Mesothelial cell of epicardium (in vitro differentiated cells): ENCODE results near the gene OPCML. TPM values are rescaled to one million over a fixed set of nuclear protein-coding genes. Genes with fewer than 3 reads are reported as not detected.

Experiments
- DNase-seq, 2 experiments: peaks; one replicate each; pipeline ENCODE4 v3.0.0; 2021; ENCODE audit warnings: low spot score in 2 of 2; ENCODE audit not compliant: unreplicated experiment in 2 of 2
- H3K27ac Mint-ChIP-seq: 2 replicates; pipeline ENCODE4 v1.8.0; 2021; ENCODE audit warnings: mixed read lengths
- H3K27me3 Mint-ChIP-seq: 2 replicates; pipeline ENCODE4 v1.8.0; 2021; ENCODE audit warnings: low read depth, mixed read lengths
- H3K36me3 Mint-ChIP-seq: 2 replicates; pipeline ENCODE4 v1.8.0; 2021; ENCODE audit warnings: mixed read lengths
- H3K4me1 Mint-ChIP-seq: 2 replicates; pipeline ENCODE4 v1.8.0; 2021; ENCODE audit warnings: mixed read lengths
- H3K4me3 Mint-ChIP-seq: 2 replicates; pipeline ENCODE4 v1.8.0; 2021; ENCODE audit warnings: mild to moderate bottlenecking, moderate library complexity, mixed read lengths
- H3K9me3 Mint-ChIP-seq: 2 replicates; pipeline ENCODE4 v1.8.0; 2021; ENCODE audit warnings: mixed read lengths
- total RNA-seq: library from RNA; stranded (reverse); gene quantifications from 3 replicates; pipeline ENCODE4 v1.2.1, GENCODE V29; 2021
- TF ChIP-seq, protein P1 (sequence below): fragments of 200-600 bp; sonication (generic); IDR thresholded peaks from one replicate; pipeline ENCODE4 v1.5.0; 2021; ENCODE audit warnings: antibody characterized with exemption; ENCODE audit not compliant: unreplicated experiment

Gene OPCML
- 2.6 to 3.3 TPM (median 3.0 TPM) in 3 replicates for total RNA-seq

DNA sequence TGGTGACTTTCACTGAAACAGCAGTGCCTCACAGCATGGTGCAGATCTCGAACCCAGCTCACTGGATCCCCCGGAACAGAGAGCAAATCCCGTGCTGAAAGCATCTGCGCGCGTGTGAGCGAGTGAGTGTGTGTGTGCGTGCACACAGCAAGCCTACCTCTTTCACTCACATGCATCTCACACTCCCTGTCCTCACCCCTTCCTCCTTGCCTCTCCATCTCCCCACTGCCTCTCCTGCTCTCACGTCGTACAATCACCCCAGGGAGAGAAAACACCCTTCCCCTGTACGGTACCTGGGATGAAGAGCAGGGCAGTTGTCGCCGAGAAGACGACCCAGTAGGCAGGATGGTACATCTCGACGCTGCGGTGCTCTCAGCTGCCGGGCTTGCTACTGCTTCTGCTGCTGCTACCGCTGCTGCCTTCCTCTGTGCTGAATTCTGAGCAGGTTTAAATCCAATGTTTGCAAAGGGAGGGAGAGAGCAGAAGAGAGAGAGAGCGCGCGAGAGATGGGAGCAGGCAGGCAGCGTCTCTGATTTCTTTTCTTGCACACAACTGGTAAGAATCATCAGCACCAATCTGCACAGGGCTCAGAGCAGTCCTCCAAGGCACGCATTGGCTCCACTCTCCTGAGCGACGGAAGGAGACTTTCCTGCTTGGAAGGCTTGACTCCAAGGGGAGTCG is at the start of gene OPCML:
TSS of gene OPCML (minus strand) at position 531 of the 681 bp plus-strand sequence.
- no peaks in the 10 kb centered on the region for H3K36me3 Mint-ChIP-seq
- H3K4me3 Mint-ChIP-seq: peak within 1 kb of the TSS; percentile 40
- H3K9me3 Mint-ChIP-seq: no peaks in the 10 kb centered on the region
- TF ChIP-seq, protein P1, sequence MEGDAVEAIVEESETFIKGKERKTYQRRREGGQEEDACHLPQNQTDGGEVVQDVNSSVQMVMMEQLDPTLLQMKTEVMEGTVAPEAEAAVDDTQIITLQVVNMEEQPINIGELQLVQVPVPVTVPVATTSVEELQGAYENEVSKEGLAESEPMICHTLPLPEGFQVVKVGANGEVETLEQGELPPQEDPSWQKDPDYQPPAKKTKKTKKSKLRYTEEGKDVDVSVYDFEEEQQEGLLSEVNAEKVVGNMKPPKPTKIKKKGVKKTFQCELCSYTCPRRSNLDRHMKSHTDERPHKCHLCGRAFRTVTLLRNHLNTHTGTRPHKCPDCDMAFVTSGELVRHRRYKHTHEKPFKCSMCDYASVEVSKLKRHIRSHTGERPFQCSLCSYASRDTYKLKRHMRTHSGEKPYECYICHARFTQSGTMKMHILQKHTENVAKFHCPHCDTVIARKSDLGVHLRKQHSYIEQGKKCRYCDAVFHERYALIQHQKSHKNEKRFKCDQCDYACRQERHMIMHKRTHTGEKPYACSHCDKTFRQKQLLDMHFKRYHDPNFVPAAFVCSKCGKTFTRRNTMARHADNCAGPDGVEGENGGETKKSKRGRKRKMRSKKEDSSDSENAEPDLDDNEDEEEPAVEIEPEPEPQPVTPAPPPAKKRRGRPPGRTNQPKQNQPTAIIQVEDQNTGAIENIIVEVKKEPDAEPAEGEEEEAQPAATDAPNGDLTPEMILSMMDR: no peak
- H3K27ac Mint-ChIP-seq: no peak within 1 kb of the TSS
- H3K4me1 Mint-ChIP-seq: peaks cover 9% of the 10 kb centered on the region
- DNase-seq: no peak
- peaks cover 96% of the 10 kb centered on the region for H3K27me3 Mint-ChIP-seq

- Mint-ChIP-seq H3K36me3 (no peaks in the 10 kb centered on the region), H3K4me3 (no peak overlapping the region), H3K4me1 (no peaks in the 10 kb centered on the region), H3K9me3 (peaks cover 5% of the 10 kb centered on the region), H3K27ac (no peak overlapping the region), H3K27me3 (peaks cover 22% of the 10 kb centered on the region)
- no peak for DNase-seq
- TF ChIP-seq, protein P1: no peak
Measured at GRCh38 chr11:133581091-133581490, 48.8 kb upstream of the OPCML start.

DNA sequence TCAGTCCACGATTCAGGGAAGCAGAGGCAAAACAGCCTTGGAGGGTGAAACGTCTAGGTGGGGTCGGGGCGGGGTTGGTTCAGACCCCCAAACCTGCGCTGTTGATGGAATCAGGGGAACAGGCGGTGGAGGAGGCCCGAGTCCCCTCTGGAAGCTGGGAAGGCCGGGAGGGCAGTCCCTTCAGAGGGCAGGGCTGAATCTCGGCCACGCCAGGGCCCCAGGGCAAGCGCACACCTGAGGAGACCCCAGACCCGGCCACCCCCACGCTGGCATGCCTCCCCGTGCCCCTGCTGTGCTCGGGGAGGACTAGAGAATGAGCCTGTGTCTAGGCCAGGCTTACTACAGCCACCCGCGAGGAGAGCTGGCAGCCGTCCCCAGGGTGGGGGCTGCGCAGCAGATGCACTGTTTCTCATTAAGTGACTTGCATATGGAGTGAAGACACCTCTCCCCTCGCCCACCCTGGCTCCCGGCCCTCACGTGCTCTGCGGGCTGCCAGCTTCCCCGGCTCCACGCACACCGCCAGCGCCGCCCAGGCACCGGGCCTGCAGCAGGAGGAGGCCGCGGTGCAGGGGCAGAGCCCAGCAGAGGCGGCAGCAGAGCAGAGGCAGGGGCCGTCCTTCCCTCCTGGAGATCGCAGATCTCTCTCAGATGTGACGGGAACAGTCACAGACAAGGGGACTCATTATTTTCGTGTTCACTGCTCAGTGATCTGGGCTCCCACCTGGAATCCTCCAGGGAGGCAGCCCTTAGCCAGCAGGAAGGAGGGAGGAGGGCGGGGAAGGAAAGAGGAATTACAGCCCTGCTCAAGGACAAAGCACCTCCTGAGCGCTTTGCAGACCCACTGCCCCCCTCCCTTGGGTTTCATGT is 47.1 kb upstream of the OPCML start:
- DNase-seq: no peak
- peaks cover 34% of the 10 kb centered on the region for H3K27me3 Mint-ChIP-seq
- no peaks in the 10 kb centered on the region for H3K9me3 Mint-ChIP-seq
- TF ChIP-seq, protein P1: no peak
- H3K36me3 Mint-ChIP-seq: no peaks in the 10 kb centered on the region
- no peak overlapping the region for H3K27ac Mint-ChIP-seq
- H3K4me3 Mint-ChIP-seq: no peak overlapping the region
- H3K4me1 Mint-ChIP-seq: no peaks in the 10 kb centered on the region

GRCh38 chr11:133577403-133577802 is 45.1 kb upstream of the OPCML start:
- H3K36me3 Mint-ChIP-seq: no peaks in the 10 kb centered on the region
- H3K4me3 Mint-ChIP-seq: no peak overlapping the region
- TF ChIP-seq, protein P1: no peak
- no peaks in the 10 kb centered on the region for H3K4me1 Mint-ChIP-seq
- H3K27me3 Mint-ChIP-seq: peaks cover 36% of the 10 kb centered on the region
- no peaks in the 10 kb centered on the region for H3K9me3 Mint-ChIP-seq
- no peak overlapping the region for H3K27ac Mint-ChIP-seq
- DNase-seq: no peak

- Mint-ChIP-seq H3K27ac (no peak overlapping the region), H3K27me3 (peaks cover 42% of the 10 kb centered on the region), H3K9me3 (no peaks in the 10 kb centered on the region), H3K4me1 (no peaks in the 10 kb centered on the region), H3K36me3 (no peaks in the 10 kb centered on the region), H3K4me3 (no peak overlapping the region)
- TF ChIP-seq, protein P1: no peak
- no peak for DNase-seq
Measured at GRCh38 chr11:133576351-133576750, 44.0 kb upstream of the OPCML start.
